IPS-NIHi7 (cell line): Measurements from ENCODE around the gene SKIDA1.

Experiments used
- DNase-seq: peaks from one replicate; pipeline ENCODE4 v3.0.0; 2012; ENCODE audit warnings: mixed read lengths; ENCODE audit errors: extremely low spot score

Gene SKIDA1

DNA sequence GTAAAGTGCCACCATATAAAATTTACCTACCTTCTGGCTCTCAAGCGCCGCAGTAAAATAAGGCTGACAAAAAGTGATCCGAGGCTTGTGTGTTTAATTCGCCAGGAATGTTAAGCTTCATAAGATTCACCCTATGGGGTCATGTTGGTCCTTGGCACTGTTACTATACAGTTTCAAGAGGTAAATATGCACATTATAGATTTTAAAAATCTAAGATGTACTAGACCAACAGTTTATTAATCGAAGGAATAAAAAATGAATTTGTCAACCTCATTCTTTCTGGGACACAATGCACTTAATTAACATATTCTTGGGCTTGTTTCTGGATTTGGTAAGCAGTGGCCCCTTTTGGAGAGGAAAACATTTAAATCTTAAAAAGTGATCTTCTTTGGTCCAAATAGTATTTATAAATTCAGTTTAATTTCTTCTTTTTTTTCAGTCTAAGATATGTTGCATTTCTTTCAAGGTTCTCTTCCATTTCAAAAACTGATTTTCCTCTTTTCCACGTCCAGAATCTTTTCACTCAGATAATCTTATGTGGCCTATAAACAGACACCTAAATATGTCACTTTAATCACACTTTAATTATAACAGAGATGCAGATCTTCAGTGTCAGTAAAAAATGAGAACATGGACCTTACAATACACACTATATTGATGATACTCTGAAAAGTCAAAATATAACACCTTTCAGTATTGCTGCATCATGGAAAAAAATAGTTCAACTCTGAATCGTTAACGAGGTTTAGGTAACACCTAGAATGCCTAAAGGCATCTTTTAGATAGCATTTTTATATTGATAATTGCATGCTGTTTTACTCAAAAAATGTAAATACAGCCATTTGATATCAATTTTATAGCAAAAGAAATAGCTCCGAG lies 3.8 kb upstream of the SKIDA1 start:
- DNase-seq, result no peak

DNA sequence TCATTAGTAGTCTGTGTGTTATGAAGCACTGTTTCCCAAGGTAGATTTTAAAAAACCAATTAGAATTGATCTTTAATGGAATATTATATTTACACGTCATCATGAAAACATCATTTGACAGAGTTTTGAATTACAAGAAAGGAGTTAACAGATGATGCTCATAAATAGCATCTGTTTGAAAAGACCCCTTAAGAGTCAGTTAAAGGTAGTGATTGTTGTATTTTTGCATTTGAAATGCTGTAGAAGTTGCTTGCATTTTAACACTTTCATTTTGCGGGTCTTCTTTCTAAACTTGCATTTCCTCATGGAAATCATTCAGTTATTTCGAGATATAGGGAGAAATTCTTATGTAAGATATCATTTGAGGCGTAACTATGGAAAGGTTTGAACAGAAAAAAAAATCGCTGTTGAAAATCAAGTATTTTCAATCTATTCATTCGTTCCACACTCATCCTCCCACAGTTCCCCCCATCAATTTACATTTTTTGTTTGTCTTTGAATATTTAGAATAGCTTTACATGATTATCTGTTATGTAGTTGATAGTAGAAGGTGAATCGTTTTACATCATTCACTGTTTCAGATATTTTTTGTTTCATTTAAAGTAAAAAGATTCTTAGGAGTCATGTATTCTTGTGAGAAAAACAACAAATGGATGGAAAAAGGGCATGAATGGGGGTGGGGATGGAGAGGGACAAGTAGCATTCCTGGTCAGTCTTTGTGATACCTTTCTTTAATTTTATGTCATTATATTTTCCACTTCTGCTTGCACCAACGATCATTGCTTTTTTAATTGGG lies 3.0 kb upstream of the SKIDA1 start:
- DNase-seq, result no peak

DNA sequence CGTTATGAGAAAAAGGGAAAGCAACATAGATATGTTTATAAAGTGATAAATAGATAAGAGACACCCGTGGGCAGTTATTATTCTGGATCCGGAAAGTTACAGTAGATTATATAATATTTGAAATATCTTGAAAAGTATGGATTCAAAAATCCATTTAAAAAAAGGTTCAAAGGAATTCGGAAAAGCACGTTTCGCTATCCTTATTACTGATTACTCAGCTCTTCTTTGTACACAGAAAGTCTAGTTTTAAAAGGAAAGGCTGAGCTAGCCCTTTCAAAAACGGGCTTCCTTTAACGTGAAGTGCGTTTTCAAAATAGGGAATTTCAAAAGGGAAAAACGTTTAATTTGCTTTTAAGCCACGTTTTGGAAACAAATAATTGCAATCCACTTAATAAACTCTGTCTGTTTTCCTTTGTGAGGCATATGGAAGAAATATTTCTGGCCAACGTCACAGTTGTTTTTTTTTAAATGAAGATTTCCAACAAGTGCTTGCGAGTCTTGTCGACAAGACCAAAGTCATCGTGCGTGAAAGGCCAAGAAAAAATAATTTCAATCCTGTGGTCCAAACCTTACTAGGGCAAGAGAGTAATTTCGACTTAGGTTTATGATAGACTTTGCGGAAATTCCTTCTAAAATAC lies 2.2 kb upstream of the SKIDA1 start:
- no peak for DNase-seq

DNA sequence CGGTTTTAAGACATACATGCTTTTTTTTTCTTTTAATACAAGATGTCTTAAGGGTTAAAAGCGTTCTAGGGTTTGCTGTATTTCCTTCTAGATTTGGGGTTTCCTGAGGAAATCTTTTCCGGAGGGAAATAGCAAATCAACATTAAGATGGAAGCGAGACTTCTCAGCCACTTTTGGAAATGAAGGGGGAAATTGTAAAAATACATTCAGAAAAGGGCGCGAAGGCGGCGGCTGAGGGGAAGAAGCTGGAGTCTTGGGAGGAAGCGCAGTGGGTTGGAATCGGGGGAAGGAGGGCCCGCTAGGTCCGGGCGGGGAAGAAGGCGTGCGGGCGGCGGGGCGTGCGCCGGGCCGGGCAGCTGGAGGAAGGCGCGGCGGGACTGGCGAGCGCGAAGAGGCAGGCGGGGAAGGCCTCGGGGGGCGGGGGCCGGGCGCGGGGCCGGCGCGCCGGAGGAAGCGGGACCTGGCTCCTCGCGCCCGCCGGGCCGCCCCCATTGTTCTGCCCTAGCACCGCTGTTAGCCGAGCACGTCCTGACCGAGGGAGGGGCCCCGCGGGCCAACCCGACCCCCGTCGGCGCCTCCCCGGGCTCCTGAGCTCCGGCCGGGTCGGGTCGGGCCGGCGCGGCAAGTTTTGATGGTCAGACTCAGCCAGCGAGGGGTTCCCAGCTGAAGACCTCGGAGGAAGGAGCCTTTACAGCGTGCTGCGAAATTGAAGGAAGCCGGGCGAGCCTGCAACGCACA lies 1.5 kb upstream of the SKIDA1 start:
- DNase-seq, result peak; percentile 56

DNA sequence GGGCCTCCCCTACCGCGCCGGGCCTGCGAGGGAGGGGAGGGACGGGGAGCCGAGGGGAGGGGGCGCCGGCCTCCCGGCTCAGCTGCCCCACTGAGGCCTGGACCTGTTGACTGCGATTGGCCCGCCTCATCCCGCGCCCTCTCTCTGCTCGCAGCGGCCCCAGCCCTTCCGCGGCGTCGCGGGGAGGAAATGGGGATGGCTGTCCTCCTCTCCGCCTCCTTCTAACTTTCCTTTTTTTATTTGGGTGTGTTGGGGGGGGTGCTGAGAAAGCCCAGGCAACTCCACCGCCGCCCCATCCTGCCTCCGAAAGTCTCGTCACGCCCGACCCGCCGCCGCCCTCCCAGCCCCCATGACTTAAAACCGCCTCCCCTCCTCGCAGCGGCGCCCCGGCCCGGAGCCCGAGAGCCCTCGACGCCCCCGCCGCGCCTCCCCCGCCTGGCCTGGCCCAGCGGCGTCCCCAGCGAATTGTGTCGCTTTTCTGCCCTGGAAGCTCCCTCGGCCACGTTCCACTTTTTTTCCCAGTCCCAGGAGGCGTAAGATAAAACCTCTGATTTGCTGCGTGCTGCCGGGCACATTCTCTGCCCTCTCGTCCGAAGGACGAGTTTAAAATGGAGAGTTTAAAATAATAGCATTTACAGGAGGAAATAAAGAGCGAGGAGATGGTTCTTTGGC lies 842 bp upstream of the SKIDA1 start:
- peak; percentile 27 for DNase-seq

DNA sequence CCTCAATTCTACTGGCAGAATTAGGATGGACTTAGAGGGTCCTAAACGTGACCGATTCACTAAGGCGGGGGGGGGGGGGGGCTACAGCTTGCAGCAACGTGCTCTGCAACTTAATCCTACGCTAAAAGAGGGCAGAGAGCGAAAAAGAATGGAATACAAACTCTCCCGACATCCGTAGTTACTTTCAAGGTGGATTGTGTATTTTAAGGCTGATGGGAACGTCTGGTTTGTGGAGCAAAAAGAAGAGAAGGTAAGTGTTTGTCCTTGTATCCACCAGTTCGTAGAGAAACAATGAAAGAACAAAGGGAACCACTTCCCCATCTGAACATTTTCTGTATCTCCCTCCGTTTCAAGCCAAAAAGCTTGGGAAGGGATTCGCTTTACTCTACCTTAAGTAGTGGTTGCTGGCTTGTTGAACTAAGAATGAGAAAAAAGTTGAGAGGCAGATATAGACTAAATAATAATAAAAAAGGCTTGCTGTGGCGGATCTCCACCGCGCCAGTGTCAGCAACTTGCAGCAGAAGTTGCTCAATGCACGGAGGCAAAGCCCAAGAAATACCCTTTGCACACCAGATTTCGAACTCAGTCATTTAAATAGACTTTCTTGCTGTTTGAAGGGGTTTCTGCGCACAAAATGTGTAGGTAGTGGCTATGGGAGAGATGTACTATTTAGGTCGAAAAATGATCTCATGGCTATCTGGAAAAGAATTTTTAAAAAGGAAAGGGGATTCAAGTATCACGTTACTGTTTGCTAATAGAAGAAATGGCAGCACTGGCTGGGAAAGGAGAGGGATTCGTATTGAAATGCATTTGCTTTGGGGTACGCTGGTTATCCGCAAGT lies 736 bp downstream of the SKIDA1 start:
- DNase-seq, result no peak

DNA sequence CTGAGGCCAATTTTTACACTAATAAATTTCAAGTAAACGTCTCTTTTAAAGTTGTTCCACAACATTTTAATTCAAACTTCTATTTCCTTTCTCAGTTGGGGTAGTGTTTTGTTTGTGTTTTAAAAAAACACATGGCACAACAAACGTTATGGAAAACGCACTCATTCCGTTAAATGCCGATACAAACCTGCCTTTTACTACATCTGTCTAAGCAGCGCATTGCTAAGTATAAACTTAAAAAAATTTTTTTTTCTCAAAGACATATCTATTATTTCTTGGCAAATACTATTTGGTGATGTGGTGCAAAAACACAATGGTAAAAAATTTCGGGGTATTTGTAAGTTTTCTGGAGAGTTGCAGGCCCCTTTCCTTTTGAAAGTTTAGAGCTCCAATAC lies 1.4 kb downstream of the SKIDA1 start:
- no peak for DNase-seq

DNA sequence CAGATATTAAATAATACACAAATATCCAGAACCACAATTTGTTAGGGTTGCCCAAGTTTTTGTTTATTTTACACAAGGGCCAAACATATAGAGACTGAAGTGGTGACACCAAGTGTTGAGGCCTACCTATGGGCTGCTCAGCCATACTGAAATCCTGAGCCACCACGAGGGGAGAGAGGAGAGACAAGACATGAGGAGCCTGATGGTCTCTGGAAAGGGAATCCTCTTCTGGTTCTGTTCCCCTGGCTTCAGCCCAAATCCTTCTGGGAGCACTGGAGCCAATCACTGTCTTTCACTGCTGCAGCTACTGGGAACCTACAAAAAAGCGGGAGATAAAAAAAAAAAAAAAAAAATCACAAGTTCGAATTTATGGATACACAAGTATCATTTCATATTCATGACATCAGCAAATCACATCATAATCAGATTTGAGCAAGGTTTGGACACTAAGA lies 1.9 kb downstream of the SKIDA1 start:
- no peak for DNase-seq

DNA sequence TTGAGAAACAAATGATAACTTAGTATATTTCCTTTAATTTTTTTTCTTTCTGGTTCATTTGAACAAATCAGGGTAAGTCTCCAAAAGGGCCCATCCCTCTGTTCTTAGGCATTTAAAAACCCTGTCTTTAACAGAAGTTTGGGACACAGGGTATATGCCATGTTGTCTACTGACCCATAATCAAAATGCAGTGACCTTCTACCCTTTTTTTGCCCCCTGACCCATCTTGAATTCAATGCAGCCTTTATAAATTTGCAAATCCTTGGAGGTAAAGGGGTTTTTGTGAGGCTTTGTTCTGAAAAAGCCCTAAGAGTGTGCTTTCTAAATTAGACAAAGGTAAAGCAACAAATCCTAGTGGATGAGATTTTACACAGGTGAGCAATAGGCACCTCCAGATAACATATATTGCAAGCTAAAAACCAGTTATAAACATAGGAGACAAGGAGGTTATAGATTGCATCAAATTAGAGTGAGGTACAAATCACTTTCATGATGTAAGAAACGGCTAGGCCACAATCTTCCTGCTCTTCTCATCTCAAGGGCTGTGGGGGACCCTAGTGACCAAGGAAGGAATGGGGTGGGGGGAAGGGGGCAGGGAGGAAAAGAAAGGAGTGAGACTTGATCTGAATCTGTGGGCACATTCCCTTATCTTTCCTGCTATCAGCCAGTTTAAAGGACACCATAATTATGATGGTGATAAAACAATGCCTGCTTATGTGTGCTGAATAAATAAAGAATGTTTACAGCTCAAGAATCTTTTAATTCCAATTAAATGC lies 2.7 kb downstream of the SKIDA1 start:
- DNase-seq, result no peak

DNA sequence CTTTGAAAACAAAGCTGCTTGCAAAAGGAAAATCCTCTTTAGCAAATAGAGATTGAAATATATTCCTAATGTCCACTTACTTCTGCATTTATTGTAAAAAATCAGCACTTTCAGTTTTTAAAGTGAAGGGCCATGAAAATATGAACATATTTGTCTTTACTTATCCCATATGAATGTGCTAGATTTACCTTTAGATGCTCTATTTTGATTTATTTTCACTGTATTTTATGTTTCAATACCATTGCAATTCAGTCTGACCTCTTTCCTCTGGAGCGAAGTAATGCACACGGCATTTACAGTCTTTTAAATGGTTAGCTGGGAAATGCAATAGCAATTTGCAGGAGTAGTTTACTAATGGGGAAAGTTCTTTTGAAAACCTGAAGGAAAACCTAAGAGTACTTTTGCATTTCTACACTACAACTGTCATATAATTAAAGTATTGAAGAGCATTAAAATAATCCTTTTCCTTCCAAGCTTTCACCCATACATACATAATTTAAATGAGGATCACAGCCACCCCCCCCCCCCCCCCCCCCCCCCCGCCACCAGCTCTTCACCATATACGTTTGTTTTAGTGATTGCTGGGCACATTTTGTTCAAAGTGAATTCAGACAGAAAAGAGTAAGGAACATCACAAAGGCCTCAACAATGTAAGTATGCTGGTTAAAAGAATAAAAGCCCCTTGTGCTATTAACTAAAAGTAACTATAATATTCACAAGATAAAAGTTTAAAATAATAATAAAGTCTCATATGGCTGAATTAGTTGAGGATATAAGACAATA lies 3.5 kb downstream of the SKIDA1 start:
- DNase-seq, result no peak

DNA sequence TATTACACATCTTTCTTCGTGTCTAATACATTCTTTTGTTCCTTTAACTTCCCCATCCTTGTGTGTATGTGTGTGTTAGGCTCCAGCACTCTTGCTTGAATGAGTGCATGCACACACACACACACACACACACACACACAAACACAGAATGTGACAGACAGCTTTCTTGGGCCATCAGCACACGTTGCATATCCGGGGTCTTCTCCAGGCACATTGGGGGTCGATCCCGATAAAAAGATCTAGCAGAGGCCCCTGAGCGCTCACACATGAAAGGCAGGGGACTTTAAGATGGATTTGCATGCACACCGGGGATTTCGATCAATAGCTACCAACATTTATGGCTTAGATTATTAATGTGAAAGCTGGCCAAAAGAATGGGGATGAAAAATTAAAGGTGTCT lies 4.5 kb downstream of the SKIDA1 start:
- no peak for DNase-seq

DNA sequence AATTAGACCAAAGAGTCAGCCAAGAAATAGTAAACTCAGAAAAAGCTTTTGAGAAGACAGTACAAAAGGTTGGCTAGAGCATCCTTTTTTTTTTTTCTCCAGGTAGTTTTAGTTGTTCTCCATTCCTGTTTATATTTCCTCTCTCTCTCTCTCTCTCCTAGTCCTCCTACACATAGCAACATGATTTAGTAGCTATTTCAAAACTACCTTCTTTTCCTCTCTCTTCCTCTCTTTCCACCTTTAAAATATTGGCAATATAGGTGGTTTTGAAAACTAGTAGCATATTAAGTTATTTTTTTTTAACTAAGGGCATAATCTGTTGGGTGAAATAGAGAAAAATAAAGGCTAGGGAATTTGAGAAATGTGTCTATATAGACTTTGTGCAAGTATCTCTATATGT lies 5.0 kb downstream of the SKIDA1 start:
- no peak for DNase-seq

DNA sequence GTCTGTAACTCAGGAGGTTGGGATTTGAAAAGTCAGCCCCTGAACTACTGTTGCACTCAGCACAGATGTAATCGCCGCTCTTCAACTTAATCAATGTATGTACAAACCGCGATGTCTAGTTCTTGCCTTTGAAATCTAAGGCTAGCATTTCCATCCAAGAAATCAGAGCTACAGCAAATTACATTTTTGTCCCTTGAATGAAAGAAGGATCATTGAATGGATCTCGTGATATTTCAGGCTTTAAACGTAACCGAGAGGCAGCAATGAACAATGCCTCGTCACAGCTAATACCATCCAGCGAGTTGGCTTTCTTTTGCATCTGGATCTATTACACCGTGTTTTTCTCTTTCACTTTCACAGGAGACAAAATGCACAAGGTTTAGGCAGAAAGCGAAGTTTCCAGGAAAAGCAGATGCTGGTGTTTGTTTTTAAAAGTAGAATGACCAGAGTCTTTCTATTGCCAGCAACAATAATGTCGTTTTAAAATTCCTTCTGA lies 5.5 kb downstream of the SKIDA1 start:
- no peak for DNase-seq

DNA sequence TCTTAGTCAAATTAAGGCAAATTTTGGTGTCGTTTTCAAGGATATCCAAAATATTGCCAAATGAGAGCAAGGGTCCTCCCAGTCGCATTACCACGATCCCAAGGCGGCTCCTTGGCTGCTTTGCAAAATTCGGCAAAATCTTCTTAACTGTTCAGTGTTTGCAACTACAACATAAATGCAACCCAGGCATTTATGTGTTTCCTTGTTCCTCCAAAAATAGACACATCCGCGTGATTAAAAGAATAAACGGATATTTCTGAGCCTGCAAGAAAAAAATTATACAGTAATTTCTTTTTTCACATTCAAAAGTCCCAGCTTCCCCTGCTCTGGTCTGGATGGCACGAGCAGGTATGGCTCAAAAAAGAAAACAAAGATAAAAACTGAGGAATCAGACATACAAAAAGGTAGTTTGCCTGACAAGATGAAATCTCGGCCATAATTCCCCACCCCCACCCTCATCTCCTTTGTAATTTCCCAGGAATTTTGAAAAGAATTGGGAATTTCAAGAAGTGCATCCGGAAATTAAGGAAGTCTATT lies 6.0 kb downstream of the SKIDA1 start:
- no peak for DNase-seq

DNA sequence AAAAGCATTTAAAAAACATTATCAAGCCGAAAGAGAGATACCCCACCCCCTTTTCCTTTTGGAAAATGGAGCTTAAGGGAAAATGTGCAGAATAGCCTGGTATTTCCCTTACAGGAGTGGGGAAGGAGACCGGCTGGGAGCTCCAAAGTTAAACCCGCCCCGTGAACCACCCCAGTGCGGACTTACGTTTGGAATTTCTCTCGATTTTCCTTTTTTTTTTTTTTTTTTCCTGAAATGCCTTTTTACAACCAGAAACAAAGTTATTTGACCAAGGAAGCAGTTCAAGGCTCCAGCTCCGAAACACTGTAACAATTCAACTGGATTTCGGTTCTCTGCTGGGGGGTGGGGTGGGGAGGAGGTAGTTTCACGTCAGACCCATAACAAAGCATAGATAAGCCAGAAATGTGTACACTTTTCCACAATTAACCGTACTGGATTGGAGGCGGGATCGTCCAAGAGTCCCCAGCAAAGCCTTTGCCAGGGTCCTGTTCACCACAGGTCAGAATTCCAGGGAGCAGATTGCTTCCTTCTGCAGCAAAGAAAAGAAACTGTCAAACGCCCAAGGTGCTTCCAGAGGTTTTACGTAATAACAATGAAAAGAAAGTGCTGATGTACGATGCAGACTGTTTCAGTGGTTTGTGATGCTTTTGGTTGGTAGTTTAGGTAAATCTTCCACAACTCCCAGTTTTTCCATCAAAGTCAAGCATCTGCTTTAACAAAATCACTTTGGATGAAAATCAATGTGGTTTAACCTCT lies 6.7 kb downstream of the SKIDA1 start:
- no peak for DNase-seq

DNA sequence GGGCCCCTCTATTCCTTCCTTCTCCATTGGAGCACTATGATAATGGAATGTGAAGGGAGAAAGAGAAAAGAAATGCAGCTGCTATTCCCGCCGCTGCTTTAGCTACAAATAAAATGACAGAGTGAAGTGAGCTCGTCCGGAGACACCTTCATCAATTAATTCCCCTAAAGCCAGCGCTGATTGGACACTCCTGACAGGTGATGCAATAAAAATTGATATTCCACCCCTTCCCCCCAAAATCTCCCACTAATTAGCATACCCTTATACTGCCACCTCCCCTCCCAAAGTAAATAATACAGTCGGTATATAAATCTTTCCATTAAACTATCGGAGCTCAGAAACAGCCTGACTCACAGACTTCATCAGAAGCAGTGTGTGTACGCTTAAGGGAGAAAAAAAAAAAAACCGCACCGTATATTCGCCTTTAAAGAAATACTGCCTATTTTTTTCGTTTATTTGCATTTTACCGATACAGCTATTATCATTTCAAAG lies 7.3 kb downstream of the SKIDA1 start:
- DNase-seq, result no peak
